GM19452 (cell line): Measurements from ENCODE around the gene CNRIP1.
"Not testable (repeated sequence)": the region's sequence is repeated elsewhere in the genome, so short reads cannot be mapped to it uniquely, and the experiment has no call there.

ENCODE experiments used
- ATAC-seq: cut with Tn5 transposase; IDR thresholded peaks from one replicate; pipeline ENCODE4 v1.9.1; 2021; ENCODE audit not compliant: unreplicated experiment

CNRIP1 gene

DNA sequence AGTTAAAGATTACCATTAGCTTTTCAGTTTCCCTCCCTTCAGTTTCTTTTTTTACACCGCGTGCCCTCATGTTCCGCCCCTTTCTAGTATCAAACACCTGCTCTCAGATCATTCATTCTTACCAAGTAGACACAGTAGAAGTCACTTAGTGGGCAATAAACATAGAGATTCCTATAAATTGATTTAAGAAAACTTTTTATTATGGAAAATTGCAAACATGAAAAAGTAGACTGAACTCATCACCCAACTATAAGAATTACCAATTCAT is 21.2 kb upstream of the CNRIP1 start:
- ATAC-seq = no peak

DNA sequence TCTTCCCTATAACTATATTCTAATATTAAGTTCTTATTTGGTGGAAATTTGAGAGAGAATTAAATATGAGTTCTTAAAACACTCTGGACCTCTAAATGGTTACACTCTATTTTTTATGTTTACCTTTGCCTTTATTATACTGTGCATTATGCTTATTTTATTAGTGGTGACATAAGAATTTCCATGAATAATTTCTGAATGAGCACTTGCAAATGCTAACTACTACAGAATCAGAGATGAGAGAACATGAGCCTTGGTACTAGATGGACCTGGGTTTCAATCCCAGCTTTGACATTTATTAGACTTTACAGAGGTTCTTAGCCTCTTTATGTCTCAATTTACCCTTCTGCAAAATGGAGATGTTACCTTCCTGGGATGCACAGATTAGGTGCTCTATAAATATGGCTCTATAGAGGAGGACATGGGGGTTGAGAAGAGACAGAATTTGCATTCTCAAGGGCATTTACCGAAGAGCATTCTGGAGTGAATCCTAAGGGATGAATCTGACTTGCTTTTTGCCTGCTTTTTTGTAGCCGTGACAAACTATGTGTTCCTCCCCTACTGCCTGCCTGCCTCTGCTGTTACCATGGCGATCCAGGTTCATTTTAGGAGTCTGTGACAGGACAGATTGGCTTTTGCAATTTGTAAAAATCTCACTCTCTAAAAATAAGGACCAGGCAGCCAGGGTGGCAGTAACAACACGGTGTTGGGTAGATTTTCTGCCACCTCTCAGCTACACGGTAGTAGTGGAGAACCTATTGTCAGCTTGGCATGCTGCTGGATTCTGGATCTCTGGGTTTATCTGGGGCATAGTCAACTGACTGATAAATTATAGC is 20.7 kb upstream of the CNRIP1 start:
- no peak for ATAC-seq

DNA sequence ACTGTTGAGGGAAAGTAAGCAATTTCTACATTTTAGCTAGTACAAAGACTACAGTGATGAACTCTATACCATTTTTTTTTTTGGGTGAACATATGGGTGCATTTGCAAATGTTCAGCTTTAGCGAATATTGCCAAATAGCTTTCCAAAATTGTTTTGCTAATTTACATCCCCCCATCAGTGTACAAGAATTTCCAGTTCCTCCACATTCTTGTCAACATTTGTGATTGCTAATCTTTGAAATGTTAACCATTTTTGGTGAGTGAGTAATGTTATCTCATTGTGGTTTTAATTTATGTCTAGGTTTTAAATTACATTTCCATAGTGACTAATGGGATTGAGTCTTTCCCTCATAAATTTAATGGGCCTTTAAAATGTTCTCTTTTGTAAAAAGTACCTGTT is 16.4 kb upstream of the CNRIP1 start:
- ATAC-seq = no peak

DNA sequence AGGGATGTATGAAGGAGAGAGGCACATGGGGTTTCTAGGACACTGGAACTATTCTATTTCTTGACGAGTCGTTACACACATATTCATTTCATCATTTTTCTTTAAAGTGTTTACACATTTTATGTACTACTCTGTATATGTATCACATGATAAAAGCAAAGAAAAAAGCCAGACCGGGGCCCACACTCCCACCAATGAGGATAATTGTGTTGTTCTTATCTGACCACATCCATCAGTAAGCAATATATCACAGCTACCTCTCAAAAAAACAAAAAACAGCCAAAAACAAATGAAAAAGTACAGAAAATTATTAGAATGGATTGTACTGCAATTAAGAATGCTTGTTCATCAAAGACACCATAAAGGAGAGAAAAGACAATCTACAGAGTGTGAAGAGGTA is 14.2 kb upstream of the CNRIP1 start:
- no peak for ATAC-seq

DNA sequence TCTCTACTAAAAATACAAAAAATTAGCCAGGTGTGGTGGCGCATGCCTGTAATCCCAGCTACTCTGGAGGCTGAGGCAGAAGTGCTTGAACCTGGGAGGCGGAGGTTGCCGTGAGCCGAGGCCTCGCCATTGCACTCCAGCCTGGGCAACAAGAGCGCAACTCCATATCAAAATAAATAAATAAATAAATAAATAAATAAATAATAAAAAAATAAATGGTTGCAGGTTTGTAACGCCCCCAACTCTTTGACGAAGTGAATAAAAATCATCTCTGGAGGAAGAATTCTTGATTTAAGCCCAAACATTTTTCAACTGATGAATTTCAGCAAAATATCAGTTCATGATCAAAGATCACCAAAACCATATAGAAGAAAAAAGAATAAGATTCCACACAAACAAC is 13.3 kb upstream of the CNRIP1 start:
- no peak for ATAC-seq

DNA sequence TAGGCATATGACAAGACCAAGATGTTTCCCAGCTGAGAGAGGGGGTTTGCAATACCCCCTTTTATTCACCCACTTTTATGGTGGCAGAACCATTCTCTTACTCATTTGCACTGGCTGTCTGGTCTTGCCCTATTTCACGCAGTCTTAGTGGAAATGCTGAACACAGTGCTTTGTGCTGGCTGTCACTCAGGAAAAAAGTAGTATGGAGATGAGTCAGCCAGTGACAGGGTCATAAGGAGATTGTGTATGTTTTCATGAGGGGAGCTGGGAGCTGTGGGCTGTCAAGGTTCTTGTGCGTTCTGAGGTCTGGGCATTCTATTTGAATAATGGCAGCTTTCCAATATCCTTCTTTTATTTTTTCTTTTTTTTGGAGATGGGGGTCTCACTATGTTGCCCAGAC is 10.9 kb upstream of the CNRIP1 start:
- ATAC-seq = no peak

DNA sequence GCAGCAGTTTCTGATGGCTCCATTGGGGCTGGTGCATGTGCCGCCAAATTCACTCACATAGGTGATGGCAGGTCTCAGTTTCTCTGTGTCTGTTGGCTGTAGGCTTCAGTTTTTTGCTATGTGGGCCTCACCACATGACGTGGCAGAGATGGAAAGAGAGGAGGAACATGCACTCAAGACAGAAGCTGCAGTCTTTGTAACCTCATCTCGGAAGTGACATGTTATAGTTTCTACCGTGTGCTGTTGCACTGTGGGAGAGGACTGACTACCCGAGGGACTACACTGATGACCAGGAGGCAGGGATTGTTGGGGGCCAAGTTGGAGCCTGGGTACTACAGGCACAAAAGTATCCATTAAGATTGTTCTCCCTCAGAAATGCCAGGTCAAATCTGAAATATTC is 9.2 kb upstream of the CNRIP1 start:
- no peak for ATAC-seq

DNA sequence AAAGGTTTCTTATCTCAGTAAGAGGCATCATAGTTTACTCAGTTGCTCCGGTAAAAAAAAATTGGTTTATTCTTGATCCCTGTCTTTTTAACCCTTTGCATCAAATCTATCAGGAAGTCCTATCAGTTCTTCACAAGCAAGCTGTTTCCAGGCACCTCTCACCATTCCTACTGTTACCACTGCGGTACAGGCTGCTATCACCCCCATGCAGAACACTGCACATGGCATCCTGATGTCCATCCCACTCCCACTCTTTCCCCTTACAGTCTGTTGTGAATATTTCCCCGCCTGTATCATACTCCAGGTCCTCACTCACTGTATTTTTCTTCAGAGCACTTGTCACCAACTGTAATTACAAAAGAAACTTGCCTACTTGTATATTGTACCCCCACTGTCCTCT is 5.3 kb upstream of the CNRIP1 start:
- no peak for ATAC-seq

DNA sequence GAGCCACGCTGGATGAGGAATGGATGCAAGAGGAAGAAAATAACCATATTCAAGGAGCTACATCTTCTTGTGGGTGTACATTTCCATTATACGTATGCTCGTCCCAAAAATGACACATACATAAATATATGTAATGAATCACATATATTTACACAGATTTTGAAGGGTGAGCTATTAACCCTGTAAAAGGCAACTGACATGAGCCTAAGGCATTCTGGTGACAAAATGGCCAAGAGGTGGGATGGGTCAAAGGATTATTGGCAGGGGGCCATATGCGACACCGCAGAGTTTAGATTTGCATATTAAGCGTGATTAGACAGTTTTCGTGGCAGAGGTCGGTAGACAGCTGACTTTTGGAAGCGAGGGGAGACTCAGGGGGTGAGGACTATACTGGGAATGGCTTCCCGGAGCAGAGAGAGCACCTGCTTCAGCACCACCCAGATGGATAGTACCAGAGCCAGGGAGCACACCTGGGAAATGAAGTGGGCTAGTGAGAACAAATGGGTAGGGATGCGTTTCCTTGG is 431 bp upstream of the CNRIP1 start:
- ATAC-seq = no peak

DNA sequence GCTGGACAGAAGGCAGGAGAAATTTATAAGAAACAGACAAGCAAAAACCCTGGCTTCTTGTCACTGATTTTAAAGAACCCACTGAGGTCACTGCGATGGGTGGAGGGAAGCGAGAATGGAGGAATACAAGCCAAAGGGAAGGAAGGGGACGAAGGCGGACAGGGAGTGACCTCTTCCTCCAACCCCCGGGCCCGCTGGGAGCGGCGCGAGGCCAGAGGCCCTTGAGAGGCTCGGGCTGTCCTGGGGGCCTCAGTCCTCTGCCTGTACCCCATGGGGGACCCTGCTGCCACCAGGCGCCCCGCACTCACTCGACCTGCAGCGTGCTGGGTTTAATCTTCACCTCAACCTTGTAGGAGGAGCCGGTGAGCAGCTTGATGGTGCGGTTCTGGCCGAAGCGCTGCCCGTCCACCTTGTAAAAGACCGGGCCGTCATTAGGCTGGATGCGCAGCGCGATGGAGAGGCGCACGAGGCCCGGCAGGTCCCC is 793 bp downstream of the CNRIP1 start:
- no peak for ATAC-seq

DNA sequence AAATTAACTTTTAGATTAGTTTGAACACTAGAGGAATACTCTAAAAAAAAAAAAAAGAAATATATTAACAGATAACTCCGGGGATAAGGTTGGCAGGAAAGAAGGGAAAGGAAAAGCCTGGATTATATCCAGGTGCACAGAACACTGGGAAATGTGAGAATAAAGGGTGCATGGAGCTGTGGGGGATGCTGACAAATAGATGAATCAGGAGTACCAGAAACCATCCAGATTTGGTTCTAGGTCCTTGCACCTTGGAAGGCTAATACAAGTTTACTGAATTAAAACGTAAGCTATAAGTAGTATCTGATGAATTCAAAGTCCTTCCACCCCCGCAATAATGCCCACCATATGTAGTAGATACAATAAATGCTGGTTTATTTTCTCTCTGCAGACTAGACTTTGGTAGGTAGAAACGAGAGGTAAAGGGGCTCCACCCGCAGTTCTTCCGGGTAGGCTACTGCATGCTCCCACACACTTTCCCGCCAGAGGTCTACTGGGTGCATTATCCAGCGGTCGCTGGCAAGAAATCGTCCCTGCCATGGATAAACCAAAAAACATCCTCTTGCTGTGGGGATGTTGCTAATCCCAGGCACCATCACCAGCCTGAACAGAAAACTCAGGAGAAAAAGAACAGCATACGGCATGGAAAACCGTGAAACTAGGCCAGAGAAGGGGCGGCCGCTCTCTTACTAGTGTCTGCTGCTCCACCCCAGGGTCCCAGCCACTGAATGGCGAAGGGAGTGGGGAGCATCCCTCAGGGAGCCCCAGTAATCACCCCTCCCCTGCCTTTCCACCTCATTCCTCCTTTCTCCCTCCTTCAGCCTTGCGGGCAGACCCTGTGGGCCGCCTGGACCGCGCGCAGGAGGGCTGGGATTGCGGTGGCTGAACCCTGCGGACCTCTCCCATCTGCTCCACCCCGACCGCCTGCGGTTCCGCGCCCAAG is 1.5 kb downstream of the CNRIP1 start:
- no peak for ATAC-seq

DNA sequence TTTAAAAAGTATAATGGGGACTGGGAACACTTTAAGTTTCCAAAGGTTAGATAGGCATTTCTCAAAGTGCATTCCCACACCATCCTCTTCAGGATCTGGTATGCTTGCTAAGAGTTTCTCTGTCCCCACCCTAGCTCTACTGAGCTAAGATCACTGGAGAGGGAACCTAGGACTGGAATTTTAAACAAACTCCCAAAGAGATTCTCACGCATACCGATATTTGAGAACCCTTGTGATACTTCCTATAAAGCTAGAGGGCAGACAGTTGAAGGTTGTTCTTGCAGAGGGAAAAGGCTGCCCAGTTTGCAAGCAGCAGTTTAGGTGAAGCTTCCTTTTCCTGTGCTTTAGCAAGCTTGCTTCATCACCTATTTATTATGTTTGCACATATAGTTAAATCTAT is 3.6 kb downstream of the CNRIP1 start:
- no peak for ATAC-seq

DNA sequence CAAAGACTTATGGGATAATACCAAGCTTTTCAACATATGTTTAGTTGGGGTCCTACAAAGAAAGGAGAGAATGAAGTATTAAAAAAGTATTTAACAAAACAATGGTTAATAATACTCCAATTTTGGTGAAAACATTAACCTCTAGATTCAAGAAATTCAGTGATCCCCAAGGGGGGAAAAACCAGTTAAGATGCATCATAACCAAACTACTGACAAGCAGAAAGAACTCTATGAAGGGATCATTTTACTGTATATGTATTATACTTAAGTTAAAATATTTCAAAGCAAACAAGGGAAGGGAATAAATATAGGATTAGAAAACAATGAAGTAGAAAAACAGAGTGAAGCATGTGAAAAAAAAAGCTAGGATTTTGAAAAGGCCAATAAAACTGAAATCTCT is 8.7 kb downstream of the CNRIP1 start:
- no peak for ATAC-seq

DNA sequence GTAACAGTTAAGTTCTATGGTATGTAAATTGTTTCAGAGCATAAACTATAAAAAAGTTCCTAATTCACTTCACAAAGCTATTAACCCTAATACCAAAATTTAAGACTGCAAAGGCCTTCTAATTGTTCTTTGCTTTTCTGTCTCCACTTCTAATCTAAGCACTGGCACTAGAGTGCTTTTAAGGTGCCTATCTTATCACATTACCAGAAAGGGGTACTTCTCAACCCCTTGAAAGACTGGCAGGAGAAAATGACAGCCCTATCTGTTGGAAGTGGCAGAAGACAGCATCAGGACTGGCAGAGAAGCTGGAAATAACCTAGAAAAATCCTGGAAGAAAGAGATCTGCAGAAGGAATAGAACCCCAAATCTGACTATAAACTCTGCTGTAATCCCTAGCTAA is 10.3 kb downstream of the CNRIP1 start:
- ATAC-seq = no peak

DNA sequence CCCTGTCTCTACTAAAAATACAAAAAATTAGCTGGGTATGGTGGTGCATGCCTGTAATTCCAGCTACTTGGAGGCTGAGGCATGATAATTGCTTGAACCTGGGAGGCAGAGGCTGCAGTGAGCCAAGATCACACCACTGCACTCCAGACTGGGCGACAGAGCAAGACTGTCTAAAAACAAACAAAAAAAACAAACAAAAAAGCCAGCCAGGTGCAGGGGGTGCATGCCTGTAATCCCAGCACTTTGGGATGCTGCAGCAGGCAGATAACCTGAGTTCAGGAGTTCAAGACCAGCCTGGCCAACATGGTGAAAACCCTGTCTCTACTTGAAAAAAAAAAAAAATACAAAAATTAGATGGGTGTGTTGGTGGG is 15.9 kb downstream of the CNRIP1 start:
- not testable (repeated sequence) for ATAC-seq

DNA sequence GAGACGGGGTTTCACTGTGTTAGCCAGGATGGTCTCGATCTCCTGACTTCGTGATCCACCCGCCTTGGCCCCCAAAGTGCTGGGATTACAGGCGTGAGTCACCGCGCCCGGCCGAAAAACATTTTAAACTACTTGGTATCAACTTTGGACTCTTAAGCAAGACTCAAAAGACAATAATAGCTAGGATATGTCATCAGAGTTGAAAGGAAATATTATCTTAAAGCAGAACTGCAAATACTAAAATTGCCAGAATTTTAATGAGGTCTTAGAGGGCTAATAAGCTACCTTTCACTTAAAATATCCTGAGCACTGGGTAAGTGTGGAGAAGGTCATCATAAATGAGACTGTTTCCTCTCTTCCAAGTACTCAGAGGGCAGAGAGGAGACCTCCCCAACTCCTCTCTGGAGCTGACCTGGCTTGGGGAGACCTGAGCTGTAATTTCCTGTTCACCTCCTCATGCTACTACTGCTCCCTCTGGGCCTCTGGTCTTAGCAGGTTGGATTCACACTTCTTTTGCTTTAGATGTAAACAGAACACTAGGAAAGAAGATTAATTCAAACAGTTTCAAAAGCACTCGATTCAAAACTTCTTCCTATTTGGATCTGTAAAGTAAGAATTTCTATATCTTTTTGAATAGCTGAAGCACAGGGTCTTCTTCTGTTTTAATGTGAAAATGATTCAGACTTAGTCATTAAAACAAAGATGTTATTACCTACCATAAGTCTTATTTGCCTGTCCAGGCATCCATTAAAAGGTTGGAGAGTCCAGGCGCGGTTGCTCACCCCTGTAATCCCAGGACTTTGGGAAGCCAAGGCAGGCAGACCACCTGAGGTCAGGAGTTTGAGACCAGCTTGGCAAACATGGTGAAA is 16.5 kb downstream of the CNRIP1 start:
- no peak for ATAC-seq

DNA sequence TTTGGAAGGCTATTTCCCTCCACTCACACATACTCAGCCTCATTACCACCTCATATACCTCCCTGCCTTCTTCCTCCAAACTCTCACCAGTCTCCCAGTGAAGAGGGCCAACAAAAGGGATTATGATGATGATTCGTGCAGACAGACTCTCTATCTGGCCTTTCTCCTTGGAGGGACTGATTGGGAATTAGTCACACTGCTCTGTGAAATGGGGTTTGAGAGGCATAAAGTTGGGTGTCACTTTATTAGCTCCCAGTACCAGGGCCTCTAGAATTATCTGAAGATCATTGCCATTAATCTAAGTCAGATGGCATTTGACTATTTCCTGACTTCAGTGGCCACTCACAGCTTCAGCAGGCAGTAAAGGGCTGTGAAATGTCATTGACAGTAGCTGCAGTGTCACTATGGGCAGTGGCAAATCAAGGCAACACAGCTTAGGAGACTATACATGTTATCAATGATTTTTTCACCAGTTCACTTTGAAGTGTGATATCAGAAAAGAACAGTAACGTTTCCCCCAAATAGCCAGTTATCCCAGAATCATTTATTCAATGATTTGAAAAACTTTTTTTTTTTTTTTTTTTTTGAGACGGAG is 17.4 kb downstream of the CNRIP1 start:
- no peak for ATAC-seq

DNA sequence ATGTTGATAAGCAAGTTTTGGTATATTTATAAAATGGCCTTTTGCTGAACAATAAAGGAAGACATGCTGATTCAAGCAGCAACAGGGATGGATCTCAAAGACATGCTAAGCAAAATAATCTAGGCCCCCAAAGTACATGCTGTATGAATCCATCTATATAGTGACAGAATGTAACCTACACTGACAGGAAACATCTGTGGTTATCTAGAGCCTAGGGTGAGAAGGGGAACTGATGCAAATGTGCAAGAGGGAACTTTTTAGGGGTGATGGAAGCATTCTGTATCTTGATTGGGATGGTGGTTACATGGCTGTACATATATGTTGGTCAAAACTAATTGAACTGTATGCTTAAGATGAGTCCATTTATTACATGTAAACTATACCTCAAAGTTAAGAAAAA is 24.2 kb downstream of the CNRIP1 start:
- peak; percentile 81 for ATAC-seq

DNA sequence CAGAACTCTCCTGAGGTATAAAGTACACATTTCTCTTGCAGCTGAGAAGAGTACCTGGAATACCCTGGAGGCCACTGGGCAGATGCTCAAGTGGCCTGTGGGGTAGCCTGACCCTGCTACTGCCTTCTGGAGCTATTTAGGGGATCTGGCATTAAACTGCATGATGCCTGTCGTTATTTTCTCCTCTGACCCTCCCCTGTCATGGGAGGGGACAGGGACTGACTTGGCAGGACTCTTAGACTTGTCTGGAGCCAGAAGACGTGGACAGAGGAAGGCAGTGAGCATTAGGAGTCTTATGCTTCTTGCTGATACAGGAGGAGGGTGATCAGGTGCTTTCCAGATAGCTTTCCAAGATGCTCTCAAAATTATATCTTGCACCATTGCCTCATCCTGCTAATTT is 24.8 kb downstream of the CNRIP1 start:
- ATAC-seq = no peak

DNA sequence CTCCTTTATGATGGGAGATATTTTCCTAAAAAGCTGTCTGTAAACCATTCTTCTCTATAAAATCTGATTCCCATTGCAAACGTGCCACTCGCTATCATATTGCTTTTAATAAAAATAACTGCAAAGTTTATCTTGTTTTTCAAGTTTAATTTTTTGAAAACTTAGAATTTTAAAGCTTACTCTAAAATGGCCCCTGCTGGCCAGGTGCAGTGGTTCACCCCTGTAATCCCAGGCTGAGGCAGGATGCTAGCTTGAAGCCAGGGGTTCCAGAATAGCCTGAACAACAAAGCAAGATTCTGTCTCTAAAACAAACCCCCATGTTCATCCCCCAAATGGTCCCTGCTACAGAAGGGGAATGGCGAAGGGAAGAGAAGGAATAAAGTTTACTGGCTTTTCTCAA is 25.6 kb downstream of the CNRIP1 start:
- no peak for ATAC-seq

DNA sequence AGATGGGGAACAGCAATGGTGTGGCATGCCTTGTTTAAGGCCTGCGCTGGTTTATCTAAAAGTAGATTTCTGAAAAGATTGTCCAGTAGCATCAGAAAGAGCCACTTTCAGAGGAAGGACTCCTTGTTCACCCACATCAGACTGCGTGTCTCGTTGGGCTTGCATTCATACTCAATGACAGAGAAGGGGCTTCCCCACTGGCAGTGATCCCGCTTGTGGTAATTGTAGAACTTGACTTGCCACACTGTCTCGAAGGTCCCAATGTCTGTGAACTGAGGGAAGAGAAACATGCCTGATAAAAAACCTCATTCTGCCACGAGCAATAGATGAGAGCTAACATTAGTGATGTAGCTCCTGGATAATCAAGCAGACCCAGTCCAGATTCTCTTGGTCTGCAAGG is 26.0 kb downstream of the CNRIP1 start:
- no peak for ATAC-seq
